Measurements from ENCODE around the gene FAM72A.
"Not testable (repeated sequence)": the region's sequence is repeated elsewhere in the genome, so short reads cannot be mapped to it uniquely, and the experiment has no call there.

FAM72A gene

DNA sequence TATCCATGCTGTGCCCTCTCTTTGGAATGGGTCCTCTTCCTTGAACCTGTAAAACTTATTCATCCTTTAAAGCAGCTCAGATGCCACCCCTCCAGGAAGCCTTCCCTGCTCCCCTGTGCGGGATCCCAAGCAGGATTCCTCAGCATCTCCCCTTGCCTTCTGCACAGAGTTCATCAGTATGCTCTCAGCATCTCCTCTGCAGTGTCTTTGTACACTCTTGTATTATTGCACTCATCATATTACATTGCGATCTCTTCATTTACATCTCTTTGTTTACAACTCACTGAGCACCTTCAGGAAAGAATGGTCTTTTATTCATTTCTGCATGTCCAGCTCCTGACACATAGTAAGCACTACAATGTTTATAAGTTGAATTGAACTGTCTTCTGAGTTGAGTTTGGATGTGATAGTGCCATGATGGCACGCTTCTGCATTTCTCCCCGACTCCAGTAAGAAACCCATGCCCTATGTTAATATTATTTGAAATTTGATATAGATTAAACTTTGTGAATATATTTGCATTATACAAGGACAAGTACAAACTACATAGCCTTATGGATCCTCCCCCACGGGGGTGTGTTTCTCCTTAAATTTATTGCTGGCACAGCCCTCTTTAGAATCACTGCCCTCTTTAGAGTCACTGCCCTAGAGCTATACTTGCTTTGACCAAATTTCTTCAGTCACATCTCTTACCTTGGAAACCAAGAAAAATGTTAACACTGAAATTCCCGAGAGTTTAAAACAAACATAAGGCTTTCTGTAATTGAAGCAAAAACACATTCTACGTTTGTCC, 13.2 kb upstream of the FAM72A start:
- not testable (repeated sequence) for DNase-seq (ENCODE audit: low spot score)

DNA sequence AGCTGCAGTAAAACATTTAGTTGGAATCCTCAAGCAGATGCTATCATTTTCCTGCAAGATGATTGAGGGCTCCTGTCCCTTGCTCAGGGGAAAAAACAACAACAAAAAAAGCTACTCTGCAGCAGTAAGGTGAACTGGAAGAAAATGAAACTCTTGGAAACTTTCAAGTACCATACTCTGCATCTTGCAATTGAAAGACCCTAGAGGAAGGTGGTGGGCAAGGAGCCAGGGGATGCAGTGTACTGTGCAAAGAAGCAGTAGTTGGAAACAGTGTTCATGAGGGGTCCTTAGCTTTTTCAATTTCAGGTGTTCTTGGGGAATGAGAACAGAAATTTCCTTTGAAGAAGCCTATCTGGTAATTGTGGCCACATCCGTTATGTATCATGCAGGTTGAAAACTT, 8.2 kb upstream of the FAM72A start:
- not testable (repeated sequence) for DNase-seq (ENCODE audit: low spot score)

DNA sequence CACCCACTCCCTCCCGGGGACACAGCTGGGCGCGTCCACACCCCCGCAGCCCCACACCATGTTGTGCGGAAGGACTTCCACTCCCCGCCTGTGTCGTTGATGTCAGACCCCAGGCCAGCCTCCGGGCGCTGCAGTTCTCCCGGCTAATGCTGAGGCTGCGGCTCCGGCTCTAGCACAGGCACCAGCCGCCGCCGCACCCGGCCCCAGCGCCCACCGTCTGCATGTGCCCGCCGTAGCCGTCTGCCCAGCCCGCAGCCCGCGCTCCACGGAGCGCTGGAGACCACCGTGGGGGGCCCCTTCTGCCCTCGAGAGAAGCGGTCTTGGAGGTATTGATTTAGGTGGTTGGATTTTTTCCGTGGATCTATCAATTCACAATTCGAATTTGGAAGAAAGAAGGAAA, 2.9 kb upstream of the FAM72A start:
- DNase-seq (ENCODE audit: low spot score) = not testable (repeated sequence)

DNA sequence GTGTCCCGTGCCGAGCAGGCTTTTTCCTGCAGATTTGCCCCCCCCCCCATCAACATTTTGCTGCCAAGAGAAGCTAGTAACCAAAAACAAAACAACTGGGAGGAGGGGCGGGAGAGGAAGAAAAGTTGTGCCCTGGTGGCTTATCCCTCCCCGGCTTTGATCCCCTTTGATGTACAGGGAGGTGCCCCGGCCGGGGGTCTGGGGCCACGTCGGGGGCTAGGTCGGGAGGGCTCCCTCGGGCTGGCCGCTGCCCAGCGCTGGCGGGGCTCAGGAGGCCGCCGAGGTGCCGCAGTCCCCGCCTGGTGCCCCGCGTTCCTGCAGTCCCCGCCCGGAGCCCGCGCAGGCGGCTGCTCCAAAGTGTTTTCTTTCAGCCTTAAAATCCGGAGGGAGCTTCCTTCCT, 2.2 kb upstream of the FAM72A start:
- peak; percentile 2 for DNase-seq (ENCODE audit: low spot score)

DNA sequence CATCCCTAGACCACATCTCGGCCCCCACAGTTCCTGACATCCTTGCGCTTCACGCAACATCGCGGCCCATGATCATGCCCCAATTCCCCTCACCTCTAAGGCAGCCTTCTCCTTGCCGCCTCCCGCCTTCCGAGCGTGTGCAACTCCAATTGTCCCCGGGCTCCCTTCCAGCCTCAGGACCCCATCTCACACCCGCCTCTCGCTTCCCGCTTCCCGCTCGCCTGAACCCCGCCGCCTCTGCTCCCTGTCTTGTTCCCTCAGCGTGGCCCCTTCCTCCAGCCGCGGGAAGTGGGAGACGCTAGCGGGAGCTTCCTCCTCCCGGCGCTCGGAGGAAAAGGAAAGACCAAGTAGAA, 1.5 kb upstream of the FAM72A start:
- DNase-seq (ENCODE audit: low spot score) = not testable (repeated sequence)

DNA sequence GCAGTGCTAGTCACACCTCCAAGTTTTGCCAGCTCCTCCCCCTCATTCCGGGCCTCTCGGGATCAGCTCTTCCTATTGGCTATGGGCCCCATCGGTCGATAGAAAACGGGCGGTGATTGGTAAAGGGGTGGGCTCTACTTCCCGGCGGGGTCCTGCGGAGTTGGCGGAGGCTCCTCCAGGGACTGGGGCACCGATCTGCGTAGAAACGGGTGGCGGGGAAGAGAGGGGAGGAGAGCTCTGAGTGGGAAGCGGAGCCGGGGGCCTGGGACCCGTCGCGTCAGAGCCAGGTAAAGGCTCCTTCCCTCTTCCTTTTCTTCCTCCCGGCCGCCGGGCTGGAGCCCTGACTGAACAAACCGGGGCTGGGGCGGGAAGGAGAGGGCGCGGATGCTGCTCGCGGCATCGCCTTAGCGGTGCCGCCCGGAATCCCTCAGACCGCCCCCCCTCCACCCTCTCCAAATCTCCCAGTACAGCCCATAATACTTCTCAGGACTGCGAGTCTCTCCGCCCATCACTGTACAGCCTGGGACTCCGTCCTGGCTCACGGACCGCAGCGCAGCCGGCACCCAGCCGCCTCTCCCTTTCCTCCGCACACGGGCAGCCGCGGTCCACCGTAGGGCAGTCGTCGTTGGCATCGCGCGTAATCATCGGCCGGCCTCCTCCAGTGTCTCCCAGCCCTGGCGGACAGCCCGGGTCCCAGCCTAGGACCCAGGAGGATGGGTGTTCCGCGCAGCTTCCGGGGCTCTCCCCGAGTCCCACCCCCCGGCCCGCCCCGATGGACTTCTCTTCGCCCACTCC, 922 bp upstream of the FAM72A start, which contains the start of gene SRGAP2:
SRGAP2 (plus strand) TSS at position 178 of the 795 bp plus-strand sequence. CDS start 2,430 bp downstream, outside the sequence.
- peak; percentile 18 for DNase-seq (ENCODE audit: low spot score)

DNA sequence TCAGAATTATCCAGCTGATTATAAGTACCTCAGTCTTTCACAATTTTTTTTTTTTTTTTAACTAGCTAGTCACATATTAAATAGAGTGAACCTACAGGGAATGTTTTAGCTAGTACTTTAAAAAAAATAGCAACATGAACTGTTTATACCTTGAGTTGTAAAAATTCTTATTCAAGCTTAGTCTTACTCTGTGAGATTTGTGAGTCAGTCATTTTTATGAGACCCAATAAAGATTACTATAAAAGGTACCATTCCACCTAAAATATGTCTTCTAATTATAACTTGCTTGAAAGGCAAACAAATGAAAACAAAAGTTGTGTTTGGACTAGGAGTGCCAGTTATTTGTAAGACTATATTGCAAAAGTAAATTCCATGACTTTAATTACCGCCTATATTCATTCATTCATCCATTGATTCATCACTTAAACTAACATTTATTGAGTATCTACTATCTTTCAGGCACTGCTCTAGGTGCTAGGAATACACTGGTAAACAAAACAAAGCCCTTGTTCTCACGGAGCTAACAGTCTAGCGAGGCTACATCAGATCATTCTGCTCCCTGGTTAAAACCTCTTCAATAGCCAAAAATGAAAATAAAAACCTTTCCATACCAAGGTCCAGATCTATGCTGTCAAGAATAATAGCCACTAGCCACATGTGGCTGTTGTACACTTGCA, 5.8 kb downstream of the FAM72A start:
- DNase-seq (ENCODE audit: low spot score) = not testable (repeated sequence)

DNA sequence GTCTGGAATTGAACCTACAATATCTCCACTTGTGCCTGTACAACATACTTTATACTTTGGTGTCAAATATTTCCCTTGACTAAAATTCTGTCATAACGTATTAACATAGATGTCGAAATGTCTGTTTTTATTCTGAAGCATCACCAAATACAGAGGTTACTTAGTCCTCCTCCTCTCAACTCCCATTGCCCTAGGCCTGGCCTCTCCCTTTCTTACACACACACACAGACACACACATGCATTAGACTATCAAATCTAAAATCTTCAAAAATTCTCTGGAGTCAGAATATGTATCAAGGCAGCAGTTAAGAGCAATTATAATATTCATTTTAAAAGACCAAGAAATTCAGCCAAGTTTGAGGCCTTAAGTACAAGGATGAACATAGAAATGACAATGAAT, 7.5 kb downstream of the FAM72A start:
- DNase-seq (ENCODE audit: low spot score) = not testable (repeated sequence)

DNA sequence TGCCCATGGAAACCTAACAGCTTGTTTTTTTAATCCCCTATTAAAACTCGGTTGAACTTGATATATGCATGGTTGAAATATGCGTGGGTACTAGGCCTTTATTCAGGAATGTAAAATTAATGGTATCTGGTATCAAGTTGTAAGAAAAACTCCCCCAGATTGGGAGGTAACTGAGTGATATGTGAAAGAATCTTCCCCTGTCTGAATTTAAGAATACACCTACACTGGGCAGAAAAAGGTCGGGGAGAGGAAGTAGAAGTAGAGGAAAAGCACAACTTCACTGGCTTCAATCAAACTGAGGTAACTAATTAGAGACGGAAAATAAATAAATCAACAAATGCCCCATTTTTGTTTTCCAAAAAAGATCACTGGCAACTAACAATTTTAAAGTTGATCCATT, 15.8 kb downstream of the FAM72A start:
- not testable (repeated sequence) for DNase-seq (ENCODE audit: low spot score)

DNA sequence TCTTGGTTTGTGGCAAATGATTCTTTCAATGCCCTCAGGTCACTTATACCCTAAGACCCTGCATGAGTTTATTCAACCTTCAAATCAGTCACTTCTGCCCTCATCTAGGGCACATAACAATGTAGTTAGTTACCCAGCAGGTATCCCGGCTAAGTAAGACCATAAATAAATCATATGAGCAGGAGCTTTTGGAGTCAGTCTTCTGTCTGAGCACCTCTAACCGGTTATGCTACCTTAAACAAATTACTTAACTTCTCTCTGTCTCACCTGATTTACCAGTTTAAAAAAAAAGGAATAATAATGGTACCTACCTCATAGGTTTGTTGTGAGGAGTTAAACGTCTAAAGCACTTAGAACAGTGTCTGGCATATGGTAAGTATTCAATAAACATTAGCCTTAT, 16.9 kb downstream of the FAM72A start:
- not testable (repeated sequence) for DNase-seq (ENCODE audit: low spot score)

DNA sequence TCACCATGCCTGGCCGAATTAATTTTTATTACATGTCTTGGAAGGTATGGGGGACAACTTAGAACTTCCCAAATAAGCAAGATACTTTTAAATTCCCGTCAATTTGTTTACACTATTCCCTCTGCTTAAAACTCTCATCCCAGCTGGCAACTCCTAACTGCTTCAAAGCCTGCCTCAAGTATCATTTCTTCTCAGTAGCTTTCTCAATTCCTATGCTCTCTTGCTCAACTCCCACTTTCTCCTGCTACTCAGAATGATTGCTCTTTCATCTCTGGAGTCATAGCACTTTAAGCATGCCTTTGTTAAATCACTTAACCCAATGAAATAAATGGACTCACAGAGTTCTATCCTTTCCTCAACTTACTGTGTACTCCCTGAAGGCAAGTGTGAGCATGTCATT, 18.9 kb downstream of the FAM72A start:
- not testable (repeated sequence) for DNase-seq (ENCODE audit: low spot score)

DNA sequence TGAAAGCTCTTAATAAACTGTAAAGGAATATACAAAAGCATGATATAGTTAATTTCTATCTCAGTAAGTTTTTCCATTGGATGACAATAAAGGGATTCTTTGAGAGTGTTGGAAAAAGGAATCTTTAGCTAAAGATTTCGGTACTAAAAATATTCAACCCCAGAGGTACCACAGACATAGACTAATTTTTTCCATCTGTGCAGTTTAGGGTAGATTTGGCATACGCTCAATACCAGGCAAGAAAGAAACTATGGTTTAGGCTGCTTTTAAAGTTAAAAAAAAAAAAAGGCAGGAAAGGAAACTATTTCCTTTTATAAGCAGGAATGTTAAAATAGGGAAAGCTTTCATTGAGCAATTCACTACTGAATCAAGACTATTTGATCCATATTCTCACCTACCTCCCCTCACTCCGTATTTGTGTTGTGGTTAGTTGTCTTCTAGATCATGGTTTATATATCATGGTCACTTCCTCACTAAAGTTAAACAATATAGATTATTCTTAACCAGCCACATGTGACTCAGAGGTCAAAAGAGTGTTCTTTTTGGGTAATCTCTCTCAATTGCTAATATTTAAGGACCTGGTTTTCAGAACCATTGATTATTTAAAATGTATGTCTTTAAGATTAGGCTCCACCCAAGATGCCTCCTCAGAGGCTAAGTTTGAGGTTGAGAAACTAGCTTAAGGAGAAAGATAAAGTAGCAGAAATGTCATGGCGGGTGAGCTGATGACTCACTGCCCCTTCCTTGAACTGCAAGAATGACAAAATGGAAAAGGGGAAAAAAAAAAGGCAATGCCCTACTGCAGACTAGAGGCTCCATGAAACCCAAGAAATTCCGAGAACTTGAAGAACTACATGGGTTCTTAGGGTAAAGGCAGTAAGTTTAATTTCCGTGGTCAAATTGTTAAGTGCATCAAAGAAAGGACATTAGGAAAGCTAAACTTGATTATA, 20.0 kb downstream of the FAM72A start:
- not testable (repeated sequence) for DNase-seq (ENCODE audit: low spot score)

DNA sequence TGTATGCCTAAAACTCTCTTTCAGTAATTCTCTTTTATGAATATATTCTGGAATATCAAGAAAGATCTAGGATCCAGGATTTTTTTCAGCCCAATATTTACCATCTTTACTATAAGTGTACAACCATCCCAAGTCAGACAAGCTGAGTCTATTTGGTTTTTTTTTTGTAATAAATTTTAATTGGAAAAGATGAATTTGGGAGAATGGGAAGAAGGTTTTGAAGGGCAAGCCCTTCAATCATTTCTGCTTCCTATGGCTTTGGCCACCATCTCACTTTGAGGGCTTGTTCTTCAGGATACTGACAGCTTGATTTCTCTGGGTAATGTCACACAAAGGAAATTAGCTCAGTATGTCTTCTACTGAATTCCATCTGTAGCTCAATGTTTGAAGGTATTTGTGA, 23.0 kb downstream of the FAM72A start:
- not testable (repeated sequence) for DNase-seq (ENCODE audit: low spot score)

DNA sequence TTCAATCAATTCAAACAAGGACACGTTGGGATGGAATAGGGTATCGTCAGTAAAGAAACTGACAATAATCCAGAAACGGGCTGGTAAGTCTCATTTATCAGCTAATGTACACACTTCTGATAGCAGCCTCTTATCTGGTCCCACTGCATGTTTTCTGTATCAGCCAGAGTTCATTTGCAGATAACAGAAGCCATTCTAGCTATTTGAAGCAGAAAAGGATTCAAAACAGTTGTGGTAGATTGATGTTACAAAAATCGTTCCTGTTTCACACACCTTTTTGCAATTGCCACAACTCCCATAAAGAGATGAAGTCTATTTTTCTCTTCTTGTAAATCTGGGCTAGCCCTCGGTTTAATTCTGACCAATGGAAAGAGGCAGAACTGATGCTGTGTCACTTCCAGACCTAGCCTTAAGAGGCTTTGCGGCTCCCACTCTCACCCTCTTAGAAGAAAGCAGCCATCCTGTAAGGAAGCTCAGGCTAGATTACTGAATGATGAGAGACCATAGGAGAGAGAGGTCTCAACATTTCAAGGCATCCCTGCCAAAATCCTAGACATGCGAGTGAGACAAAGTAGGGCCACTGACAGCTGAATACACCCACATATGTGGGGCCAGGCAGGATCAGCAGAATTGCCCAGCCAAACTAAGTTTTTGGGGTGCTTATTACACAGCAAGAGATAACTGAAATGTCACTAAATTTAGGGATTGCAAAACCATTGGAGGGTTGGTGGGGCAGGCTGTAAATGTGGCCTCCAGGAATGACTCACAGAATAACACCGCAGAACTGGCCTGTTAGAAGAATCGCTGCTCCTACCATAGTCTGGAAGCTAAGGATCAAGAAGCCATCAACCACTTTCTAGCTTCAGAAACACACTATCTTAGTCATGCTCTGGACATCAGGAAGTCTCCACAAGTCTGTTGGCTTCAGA, 24.3 kb downstream of the FAM72A start:
- DNase-seq (ENCODE audit: low spot score) = not testable (repeated sequence)

DNA sequence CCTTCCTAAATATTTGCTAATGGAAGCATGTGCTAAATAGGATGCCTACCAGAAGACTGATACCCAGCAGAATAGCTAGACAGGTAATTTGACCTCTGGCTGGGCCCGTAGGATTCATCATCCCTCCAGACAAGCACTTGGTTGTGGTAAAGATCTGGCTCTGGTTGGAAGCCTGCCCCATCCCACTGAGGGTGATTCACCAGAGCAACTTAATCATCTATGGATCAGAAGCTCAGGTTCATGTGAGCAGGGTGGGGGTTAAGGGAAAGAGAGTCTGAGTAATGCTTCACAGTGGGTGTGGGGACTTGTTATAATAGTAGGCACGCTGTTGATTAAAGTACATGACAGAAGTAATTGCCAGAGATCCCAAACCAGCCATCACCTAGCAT, 26.5 kb downstream of the FAM72A start:
- DNase-seq (ENCODE audit: low spot score) = not testable (repeated sequence)

DNA sequence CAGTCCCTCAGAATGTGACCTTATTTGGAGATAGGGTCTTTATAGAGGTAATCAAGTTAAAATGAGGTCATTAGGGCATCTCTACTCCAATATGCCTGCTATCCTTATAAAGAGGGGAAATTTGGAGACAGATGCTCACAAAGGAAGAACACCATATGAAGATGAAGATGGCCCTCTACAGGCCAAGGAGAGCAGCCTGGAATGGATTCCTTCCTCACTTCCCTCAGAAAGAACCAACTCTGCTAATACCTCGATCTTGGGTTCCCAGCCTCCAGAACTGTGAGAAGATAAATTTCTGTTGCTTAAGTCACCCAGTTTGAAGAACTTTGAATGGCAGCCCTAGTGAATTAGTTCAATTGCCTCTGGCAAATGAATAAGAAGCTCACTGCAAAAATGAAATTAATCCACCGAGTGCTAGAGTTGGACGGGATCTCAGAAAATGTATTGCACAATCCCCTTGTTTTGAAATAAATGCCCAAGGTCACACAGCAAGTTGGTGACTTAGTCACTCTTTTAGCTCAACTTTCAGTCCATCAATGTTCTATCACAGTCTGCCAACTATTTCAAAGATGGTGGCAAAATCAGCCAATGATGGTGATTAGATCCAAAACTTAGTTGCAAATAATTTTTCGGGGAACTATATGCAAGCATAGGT, 27.1 kb downstream of the FAM72A start:
- DNase-seq (ENCODE audit: low spot score) = not testable (repeated sequence)

DNA sequence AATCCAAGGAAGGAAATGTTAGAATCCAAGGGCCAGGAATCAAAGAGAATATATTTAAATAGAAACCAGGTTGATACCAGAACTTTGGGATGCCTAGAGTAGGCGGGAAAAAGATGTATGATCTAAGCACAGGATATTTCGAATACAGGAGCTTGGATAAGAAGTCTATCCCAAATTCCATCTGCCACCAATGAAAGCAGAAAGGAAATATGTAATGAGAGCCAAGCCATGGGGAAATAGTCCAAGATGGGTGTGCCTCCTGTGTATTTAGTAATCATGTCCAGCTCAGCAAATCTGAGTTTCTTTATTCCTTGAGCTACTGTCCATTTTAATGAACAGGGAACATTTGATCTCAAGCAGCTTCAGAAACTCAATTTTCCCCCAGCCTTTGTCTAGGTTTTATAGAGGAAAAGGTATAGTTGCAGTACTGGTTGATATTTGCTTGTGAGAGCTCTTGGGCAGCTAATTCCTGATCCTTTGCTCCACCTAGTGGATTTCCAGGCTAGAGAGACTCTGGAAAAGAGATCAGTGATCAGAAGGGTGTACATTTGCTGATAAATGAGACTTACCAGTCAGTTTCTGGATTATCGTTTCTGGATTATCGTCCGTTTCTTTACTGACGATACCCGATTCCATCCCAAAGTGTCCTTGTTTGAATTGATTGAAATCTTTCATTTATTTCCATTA, 28.3 kb downstream of the FAM72A start:
- DNase-seq (ENCODE audit: low spot score) = not testable (repeated sequence)

DNA sequence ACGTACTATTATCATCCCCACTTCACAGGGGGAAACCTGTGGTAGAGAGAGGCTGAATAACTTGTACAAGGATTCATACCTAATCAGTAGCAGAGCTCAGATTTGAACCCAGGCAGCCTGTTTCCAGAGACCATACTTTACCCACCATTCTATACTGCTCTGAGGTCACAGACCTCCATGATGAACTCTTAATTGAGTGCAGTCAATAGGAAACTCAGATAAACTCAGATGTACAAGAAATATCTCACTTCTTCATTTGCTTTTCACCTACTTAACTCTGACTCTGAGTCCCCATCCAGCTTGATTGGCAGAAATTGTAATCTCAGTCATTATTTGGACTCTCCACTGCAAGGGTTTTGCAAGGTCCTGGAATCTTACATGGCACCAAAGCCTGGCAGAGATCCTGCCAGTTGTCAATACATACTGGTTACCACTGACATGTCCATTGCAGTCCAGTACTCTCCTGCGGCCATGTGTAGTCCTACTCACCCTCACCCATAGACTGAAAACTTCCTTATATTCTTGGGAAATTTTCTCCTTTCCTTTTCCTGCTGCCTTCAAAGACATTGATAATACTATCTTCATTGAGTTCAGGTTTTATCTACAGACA, 29.4 kb downstream of the FAM72A start:
- DNase-seq (ENCODE audit: low spot score) = not testable (repeated sequence)

DNA sequence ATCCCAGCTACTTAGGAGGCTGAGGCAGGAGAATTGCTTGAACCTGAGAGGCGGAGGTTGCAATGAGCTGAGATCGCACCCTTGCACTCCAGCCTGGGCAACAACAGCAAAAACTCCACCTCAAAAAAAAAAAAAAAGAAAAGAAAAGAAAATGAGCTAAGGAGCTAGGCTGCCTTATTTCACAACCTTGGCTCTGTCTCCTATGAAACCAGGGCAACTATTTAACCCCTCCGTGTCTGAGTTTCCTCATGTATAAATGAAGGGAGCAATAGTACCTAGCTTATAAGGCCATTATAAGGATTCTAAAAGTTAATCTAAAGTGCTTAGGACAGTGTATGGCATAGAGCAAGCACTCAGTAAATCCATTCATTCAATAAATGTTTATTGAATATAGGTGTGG, 32.8 kb downstream of the FAM72A start:
- DNase-seq (ENCODE audit: low spot score) = not testable (repeated sequence)

Measured in kidney capillary endothelial cell (primary cell).